ENCODE measurements around the gene TGM5.
A peak's percentile ranks its signal among the peaks of the same experiment; 100 is the strongest.

The TGM5 gene

DNA sequence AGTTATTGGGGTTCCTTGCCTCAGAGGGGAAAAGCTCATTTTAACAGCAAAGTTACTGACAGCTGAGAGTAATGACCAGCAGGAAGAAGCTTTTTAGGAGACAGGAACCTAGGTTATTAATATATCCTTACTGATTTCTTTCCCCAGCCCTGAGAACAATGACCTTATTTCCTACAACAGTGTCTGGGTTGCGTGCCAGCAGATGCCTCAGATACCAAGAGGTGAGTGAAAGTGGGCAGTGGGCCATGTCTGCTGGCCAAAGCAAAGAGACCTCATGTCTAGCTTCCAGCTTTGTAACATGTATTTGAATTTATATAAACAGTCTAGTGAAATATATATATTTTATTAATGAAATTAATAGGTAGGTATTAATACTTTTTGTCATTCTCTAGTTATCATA, 76.5 kb downstream of the TGM5 start:
- DNase-seq (ENCODE audit: low read depth), result no peak

DNA sequence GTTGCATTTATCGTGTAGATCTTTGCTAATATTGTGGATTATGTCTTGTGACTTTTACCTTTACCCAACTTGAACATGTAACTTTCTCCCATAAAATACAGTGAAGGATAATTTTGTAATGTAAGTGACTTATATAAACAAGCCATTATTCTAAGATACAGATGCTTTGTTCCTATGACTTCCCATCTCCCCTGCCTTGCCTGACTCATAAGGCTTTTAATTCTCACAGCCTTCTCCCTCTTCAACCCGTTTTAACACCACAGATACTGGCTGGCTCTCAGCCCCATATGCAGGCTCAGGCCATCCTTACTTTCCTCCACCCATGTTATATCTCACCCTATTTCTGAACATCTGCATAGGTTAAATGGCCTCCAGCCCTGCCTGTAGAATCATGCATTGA, 77.4 kb downstream of the TGM5 start:
- no peak for DNase-seq (ENCODE audit: low read depth)

DNA sequence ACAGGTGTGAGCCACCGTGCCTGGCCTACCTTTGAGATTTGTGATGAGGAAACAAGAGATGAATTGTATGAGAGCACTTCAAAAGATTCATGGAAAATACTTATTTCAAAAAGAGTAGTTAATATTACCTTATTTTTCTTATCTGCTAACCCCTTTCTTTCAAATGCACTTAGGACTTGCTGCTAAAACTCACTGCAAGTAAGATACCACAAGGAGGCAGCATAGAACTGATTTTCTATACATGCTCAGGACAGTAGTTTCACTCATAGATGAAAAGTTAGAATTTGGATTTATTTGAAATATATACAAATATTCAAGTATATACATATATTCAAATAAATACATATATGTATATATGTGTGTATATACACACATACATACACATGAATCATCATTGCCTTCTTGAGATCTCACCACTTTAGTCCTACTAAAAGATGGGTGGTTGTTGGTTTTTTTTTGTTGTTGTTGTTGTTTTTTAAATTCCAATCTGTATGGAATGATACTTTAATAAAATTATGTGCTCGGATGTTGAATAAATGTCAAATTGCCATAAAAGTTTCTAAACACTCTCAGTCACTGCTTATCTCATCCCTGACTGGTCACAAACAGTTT, 79.1 kb downstream of the TGM5 start:
- no peak for DNase-seq (ENCODE audit: low read depth)

DNA sequence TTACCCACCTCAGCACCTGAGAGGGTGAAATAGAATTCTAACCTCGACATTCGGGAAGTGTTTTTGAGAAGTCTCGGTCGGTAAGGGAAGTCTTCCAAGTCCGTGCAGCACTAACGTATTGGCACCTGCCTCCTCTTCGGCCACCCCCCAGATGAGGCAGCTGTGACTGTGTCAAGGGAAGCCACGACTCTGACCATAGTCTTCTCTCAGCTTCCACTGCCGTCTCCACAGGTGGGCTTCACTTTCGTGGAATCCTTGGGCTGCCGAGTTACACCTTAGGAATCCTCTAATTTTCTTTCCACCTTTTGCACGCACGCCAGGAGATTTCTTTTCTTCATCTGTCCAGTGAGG, 80.8 kb downstream of the TGM5 start:
- DNase-seq (ENCODE audit: low read depth), result no peak

DNA sequence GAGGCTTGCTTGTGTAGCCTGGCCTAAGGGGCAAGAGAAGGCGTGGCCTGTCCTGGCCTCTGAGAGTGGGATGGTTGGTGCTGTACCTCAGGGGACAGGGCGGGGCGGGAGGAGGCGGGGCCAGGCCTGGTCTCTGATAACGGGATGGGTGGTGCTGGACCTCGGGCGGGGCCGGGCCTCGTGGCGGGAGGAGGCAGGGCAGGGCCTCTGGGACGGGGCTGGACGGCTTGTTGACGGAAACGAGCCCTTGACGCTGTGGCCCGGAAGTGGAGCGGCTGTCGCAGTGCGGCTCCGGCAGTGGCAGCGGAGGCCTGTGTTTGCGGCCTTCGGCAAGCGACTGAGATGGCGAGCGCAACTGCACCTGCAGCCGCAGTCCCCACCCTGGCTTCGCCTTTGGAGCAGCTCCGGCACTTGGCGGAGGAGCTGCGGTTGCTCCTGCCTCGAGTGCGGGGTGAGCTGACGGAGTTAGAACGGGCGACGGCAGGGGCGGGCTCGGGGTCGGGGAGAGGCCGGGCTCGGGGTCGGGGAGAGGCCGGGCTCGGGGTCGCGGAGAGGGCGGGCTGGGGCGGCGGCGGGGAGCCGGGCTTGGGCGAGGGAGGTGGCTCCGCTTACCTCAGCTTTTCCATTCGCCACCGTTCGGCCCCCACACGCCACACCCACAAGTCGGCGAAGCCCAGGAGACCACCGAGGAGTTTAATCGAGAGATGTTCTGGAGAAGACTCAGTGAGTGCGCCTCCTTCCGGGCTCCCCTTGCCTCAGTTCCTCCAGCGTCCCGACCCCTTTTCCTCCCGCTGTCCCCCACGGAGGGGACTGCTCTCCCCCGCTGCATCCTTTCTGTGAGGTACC, 81.3 kb downstream of the TGM5 start, which contains the start of gene CCNDBP1:
Gene CCNDBP1, plus strand, starts transcription at position 247 of the 846 bp plus-strand sequence. Its CDS starts 96 bp downstream, at position 343.
- DNase-seq (ENCODE audit: low read depth), result peak; percentile 62

DNA sequence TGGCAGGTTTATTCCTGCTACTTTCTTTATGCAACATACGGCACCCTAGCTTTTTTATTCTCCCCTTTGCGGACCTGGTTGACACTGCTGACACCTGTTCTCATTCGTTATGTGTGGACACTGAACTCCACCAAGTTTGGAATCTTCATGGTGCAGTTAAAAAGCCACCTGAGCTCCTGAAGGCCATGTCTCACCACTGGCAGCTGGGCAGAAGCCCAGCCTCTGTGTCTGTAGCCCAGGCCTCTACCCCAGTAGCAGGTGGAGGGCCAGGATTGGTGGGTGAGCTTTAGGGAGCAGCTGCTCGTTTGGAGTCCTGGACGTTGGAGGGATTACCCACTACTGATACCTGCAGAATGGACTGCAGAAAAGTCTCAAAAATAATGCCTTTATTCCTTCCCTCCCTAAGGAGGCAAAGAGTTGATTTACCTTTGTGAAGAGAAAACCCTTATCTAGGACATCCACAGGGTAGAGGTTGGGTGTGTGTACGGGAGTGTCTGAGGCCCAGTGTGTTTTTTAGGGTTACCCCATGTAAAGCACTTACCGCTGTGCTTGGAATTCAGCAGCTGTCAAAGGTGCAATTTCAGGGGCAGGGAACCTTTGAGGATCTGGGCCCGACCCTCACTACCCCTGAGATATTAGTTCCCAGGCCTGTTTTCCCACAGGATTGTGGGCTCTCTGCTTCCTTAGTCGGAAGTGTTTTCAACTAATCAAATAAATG, 82.2 kb downstream of the TGM5 start:
- no peak for DNase-seq (ENCODE audit: low read depth)

DNA sequence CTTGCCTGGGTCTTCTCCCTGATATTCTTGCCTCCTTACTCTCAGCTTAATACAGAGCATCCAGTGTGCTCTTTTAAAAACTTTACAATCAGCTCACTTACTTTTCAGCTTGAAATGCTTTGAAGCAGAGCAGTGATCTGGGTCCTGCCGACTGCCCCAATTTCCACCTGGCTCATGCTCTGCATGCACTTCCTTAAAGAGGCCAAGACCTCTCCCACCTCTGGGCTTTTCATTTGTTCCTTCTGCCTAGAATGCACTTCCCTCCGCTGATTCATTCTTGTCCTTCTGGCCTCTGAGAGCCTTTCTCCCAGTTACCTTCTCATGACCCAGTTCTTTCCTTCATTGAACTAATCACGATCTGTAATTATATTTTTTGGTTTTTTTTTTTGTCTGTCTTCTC, 83.5 kb downstream of the TGM5 start:
- no peak for DNase-seq (ENCODE audit: low read depth)
